ENCODE results near the gene UROD.

The UROD gene

GRCh38 chr1:45065083-45065482, 53.0 kb downstream of the UROD start:
- no peak overlapping the region for H3K27ac ChIP-seq
- TF ChIP-seq, protein P1, sequence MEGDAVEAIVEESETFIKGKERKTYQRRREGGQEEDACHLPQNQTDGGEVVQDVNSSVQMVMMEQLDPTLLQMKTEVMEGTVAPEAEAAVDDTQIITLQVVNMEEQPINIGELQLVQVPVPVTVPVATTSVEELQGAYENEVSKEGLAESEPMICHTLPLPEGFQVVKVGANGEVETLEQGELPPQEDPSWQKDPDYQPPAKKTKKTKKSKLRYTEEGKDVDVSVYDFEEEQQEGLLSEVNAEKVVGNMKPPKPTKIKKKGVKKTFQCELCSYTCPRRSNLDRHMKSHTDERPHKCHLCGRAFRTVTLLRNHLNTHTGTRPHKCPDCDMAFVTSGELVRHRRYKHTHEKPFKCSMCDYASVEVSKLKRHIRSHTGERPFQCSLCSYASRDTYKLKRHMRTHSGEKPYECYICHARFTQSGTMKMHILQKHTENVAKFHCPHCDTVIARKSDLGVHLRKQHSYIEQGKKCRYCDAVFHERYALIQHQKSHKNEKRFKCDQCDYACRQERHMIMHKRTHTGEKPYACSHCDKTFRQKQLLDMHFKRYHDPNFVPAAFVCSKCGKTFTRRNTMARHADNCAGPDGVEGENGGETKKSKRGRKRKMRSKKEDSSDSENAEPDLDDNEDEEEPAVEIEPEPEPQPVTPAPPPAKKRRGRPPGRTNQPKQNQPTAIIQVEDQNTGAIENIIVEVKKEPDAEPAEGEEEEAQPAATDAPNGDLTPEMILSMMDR (IDR thresholded peaks at IDR 0.05), result no peak
- DNase-seq (ENCODE audit: low spot score), result no peak
- no peak overlapping the region for H3K4me3 ChIP-seq

All from coronary artery (tissue), 2 donors.